NCI-H187 (cell line): ENCODE data around the gene ABCA13.
"Not testable (repeated sequence)": the region's sequence is repeated elsewhere in the genome, so short reads cannot be mapped to it uniquely, and the experiment has no call there.

Source experiments
- DNase-seq, 2 experiments: peaks; one replicate each; lab custom pipeline; 2025; lab: John Stamatoyannopoulos, UW

ABCA13 gene

DNA sequence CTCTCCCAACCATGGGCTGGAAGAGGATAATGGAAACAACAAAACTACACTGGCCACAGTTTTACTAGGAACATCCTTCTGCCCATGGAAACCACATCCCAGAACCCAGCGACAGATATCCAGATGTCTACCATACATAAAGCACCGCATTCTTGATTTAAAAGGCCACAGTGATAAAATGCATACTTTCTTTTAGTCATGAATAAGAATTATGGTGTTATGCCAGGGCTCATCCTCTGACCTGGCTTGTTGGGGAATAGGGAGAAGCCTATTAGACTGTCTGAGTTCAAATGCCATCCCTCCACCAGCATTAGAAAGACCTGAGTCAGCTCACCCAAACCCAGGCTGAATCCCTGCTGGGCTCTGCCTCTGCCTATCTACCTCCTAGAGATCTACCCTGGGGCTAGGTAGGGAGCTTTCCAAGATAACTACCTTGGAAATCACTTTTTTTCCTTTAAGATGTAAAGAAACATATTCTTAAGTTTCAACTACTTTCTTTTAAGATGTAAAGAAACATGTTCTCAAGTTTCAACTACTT, 5.2 kb downstream of the ABCA13 start:
- no peak for DNase-seq

DNA sequence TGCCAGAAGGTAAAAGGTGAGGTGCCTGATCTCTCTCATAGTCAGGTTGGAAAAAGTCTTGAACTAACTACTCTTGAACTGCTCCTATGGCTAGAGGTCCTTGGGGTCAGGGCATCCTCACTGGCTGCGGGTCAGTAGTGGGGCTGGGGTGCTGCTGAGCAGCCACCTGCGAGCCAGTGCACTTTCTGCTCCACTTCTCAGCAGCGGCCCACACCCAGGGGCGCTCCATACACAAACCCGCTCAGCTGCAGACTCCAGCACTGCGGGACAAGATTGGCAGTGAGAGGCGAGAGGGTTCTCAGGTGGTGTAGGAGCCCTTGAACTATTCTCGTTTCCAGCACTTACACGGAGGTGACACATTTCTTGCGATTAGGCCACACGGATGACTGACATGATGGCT, 6.0 kb downstream of the ABCA13 start:
- DNase-seq: no peak

DNA sequence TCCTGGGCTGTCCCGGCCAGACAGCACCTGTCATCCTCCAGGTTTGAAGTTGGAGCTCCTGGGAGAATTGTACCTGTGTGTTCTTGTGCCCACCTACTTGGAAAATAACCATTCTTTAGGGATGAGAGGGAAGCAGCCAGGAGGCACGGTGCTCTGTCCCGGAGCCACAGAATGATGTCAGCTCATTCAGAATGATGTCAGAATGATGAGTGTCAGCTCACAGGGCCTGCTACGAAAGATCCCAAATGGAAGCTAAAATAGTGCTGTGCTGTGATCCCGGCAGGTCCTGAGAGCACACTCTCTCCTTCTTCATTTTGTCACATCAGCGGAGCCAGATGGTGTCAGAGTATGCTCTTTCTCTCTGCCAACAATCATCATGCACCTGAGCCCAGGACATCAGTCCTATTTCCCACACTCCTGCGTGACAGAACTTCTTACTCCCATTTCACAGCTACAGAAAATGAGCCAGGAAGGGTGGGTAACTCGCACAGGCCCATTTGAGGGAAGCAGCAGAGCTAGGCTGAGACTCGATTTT, 8.3 kb downstream of the ABCA13 start:
- DNase-seq: no peak

DNA sequence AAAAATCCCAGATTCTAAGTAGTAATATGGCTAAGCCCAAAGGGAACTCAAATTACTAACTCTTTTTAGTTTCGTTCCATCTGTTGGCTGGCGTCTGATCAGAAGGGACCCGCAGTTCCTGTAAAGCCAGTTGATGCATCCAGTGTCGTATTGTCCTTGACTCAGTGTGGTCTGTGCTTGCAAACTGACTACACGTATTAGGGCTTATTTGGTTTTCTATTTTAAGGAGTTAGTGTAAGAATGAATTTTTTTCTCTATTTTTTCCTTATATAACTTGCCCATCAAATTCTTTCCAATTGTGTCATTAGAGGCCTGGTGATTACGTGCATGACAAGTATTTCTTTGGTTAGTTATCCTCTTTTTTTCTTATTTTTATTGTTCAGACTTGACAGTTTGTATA, 9.7 kb downstream of the ABCA13 start:
- no peak for DNase-seq

DNA sequence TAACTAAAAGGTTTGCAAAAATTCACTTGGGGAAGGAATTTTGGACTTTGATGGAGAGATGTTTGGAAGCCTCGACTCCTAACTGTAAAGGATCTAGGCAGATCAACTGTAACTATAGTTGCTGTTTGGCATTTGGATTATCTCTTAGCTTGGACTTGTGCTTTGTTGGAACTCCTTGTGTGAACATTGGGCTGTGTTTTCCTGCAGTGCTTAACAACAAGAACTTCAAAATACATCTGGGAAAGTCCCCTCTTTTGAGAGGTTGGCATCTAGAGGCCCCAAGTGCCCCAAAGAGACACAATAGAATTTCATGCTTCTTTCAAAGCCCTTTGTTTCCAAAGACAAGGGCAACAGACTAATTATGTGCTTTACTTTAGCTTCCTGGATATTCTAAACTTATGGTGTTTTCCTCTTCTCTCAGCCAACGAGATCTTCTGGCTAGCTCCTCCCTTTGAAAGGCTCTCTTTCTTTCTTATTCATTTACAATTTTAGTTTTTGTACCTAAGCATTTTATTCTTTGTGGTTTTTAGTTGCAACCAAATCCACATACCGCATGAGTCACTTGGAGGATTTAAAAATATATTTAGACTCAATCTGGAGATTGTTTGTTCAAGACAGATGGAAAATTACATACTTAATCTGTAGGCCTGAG, 11.6 kb downstream of the ABCA13 start:
- DNase-seq: no peak

DNA sequence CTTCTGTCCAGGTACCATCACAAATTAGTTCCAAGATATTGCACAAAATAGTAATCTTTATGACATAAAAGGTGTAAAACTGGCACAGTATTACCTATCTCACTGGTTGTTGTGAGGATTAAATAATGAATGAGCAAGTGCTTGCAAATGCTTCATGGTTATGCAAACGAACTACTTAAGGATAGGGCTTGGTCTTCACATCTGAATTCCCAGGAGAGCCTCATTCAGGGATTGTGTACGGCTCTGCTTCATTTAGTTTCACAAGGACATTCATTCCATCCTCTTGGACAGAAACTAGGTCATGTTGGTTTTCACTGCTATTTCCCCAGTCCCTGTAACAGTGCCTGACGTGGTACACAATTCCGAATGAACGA, 12.1 kb downstream of the ABCA13 start:
- peak; percentile 4 to 39 for DNase-seq

DNA sequence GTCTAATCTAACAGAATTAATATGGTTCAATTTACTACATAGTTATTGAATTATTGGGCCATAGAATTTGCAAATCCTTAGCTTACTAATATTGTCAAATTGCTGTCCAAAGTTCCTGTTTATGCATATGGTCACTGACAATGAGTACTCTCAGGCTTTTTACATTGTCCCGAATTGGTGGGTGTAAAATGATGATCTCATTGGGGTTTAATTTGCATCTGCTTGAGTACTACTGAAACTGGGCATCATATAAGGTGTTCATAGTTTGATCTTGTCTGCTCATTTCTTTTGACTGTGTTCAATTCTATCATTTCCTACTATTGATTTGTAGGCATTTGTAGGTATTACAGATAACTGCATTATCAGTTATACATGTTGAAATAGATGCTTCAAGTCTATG, 12.7 kb downstream of the ABCA13 start:
- no peak for DNase-seq

DNA sequence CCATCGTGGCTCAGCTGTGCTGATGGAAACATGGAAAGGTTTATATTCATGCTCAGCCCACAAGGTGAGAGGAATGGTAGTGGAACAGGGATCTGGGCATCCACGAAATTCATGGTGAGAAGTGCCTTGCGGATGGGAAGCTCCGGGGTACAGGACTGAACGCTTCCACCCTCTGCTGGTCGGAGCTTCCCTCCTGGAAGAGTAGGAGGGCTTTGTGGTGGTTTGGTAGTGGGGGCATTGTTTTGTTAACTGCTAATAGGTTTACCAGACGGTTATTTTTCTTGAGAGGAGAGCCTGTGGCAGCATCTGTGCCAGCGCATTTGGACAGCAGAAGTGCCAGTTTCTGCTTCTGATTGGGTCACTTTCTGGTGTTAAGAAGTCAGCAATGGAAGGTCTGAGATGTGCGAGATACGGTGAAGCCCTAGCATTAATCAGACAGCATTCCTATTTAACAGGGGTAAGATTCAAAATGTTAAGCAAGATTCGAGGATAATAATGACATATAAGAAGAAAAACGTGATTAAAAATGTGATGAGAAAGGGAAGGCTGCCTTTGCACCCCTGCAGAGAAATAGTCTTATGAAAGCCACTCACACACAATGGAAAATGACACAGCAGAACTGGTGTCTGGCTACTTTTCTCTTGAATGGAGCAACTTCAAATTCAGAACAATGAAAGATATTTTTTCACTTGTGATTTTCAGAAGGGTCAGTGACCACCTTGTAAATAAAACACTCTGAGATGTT, 17.7 kb downstream of the ABCA13 start:
- DNase-seq: no peak

DNA sequence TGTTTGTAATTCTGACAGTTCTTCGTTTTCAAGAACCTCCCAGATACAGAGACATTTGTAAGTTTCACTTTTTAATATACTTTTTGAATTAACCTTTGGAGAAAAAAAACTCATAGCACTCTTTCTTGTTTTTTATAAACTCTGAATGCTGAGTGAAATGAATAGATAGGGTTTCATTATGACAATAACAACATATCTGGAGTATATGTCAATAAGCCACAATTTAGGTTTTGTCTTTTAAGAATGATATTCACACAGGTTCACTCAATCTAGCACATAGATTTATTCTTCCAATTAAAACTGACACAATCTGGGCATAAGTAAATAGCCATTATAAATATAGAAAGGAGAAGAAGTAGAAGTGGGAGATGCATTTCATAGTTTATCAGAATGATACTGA, 21.7 kb downstream of the ABCA13 start:
- DNase-seq: no peak

DNA sequence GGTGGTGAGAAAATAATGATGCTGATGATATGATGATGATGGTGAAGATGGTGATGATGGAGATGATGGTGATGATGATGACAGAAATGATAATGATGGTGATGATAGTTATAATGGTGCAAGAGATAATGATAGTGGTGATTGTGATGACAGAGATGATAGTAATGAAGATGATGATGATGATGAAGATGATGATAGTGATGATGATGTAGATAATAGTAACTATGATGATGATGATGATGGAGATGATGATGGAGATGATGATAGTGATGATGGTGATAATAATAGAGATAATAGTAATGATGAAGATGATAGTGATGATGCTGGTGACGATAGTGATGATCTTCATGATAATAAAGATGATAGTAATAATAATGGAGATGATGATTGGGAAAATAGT, 22.2 kb downstream of the ABCA13 start:
- no peak for DNase-seq

DNA sequence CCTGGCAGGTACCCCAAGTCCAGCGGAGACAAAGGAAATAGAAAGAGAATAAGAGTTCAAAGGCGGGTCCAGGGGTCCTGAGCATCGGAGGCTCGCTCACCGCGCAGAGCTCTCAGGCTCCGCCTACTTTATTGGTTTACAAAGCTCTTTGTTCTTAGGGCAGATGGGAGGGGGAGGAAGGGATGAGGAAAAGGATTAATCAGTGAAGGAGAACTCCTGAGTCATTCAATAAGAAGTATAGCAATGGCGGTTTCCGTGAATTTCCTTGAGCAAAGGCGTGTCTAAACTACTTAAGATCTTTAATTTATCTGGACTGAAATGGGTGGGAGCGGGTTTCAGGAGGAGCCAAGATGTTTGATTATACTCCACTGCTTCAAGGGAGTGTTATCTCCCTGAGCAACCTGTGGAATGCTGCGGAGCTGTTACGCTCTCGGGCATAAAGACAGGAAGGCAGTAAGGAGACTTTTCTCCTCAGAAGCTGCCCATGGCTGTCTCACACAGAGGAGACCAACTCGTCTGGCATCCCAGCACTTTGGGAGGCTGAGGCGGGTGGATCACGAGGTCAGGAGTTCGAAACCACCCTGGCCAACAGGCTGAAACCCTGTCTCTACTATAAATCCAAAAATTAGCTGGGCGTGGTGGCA, 29.8 kb downstream of the ABCA13 start:
- not testable (repeated sequence) for DNase-seq

DNA sequence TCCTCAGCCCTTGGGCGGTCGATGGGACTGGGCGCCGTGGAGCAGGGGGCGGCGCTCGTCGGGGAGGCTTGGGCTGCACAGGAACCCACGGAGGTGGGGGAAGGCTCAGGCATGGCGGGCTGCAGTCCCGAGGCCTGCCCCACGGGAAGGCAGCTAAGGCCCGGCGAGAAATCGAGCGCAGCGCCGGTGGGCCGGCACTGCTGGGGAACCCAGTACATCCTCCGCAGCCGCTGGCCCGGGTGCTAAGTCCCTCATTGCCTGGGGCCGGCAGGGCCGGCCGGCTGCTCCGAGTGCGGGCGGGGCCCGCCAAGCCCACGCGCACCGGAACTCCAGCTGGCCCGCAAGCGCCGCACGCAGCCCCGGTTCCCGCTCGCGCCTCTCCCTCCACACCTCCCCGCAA, 31.7 kb downstream of the ABCA13 start:
- DNase-seq: not testable (repeated sequence)

DNA sequence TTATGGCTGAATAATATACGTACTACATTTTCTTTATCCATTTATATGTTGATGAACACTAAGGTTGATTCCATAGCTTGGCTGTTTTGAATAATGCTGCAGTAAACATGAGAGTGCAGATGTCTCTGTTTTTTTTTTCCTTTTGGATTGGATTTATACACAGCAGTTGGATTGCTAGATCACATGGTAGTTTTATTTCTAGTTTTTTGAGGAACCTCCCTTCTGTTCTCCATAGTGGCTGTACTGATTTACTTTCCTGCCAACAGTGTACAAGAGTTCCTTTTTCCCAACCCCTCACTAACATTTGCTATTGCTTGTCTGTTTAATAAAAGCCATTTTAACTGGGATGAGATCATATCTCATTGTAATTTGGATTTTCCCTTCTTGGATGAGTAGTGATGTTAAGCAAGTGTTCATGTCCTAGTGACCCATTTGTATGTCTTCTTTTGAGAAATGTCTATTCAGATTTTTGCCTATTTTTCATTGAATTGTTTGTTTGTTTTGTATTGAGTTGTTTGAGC, 36.0 kb downstream of the ABCA13 start:
- no peak for DNase-seq

DNA sequence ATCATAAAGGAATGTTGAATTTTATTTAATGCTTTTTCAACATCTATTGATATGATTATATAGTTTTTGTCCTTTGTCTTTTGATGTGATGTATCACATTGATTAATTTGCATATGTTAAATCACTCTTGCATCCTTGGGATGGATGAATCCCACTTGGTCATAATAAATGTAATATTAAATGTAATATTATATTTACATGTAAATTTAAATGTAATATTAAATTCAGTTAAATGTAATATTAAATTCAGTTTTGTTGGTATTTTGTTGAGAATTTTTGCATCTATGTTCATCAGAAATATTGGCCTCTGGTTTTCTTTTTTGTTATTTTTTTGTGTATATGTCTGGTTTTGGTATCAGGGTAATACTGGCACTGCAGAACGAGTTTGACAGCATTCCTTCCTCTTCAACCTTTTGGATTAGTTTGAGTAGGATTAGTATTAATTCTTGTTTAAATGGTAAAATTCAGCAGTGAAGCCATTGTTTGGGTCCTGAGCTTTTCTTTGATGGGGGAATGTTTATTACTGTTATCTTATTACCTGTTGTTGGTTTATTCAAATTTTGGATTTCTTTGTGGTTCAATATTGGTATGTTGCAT, 37.8 kb downstream of the ABCA13 start:
- DNase-seq: no peak

DNA sequence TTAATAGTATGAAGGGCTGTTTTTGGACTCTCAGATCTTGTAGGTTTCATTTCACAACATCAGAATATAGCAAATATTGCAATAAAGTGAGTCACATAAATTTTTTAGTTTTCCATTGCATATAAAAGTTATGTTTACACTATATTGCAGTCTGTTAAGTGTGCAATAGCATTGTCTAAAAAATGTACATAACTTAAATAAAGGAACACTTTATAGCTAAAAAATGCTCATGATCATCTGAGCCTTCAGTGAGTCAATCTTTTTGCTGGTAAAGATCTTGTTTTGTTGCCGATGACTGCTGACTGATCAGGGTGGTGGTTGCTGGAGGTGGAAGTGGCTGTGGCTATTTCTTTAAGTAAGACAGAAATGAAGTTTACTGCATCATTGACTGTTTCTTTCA, 42.0 kb downstream of the ABCA13 start:
- no peak for DNase-seq

DNA sequence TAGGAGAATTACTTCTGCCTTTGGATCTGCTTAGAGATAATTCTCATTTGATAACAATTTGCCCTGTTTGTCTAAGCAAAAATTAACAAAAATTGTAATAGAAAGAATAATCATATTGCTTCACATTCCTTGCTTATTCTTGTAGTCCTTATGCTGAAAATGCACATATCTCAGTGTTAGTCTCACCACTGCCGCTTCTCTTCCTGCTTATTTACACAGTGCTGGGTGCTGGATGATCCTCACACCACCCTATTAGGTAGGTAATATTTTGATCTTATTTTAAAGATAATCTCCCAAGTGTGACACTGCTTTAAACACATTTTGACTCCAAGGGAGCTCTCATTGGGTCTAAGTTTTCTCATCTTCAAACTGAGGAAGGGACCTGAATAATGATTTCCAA, 46.0 kb downstream of the ABCA13 start:
- DNase-seq: no peak

DNA sequence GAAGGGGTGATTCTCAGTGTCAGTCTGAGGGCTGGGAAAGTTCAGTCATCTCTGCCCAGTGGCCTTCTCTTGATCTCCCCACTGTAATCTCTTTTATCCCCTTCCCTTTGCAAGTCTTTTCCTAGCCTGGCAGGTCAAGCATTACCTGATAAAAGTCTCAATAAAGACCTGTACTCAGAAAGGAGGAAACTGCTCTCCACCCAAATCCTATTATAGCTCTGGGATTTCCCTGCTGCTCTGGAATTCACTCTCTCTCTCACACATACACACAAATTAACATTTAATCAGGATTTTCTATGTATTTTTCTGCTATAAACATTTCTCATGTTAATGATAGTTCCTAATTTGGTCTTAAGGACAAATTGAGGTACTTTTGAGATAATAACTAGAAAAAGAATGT, 46.5 kb downstream of the ABCA13 start:
- DNase-seq: no peak

DNA sequence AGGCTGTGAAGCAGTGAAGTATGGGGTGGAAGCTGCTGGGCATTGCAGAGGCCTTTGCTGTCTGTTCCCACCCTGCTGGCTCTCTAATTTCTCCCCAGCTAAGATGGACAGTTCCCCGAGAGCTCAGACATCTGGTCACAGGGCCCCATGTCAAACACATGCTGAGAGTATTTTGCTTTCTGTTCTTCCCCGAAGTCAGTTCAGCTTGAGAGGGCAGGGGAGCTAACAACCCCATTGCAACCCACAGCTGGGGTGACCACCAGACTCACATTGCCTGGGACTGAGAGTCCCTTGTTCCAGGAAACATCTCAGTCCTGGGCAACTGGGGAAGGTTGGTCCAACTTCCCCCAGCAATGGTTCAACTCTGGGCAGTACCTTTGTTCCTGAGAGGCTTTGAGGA, 52.8 kb downstream of the ABCA13 start:
- DNase-seq: no peak

DNA sequence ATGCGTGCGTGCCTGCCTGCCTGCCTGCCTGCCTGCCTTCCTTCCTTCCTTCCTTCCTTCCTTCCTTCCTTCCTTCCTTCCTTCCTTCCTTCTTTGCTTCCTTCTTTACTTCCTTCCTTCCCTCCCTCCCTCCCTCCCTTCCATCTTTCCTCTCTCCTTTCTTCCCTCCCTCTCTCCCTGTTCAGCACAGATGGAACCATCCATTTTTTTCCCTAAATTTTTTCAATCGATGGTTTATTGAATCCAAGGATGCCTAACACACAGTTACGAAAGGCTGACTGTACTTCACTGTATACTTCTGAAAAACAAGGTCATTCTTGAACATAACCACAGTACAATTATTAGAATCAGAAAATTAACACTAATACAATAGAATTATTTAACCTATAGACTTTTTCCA, 53.8 kb downstream of the ABCA13 start:
- no peak for DNase-seq

DNA sequence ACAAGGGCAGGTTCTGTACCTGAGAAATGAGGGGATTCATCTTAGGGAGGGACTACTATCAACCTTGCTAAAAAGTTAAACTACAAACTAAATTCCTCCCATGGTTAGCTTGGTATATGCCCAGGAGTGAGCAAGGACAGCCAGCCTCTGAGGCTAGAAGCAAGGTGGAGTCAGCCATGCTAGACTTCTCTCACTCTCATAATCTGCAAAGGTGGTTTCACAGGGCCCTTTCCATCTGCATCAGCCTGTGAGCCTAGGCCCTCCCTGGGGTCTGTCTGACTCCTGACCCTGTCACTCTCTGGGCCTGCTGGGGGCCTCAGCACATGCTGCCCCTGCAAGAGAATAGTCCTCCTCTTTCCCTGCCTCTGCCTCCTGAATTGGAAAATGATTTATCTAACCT, 66.1 kb downstream of the ABCA13 start:
- DNase-seq: no peak

DNA sequence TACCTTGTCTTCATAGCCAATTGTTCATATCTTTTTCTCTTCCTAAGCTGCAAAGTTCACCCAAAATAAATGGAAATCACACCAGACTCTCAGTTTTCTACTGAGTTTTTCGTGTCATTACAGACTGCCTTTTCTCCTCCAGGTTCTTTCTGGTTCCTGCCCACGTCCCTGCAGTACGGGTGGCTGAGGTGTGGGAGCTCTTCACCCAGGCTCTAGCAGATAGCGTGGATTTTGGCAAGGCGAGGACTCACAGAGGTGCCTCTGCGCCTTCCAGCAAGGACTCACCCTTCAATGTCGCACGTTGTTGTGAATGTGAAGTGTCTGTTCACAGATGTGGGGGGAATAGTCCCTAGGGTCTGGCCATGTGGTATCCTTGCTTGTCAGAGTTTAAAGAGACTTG, 71.6 kb downstream of the ABCA13 start:
- no peak for DNase-seq

DNA sequence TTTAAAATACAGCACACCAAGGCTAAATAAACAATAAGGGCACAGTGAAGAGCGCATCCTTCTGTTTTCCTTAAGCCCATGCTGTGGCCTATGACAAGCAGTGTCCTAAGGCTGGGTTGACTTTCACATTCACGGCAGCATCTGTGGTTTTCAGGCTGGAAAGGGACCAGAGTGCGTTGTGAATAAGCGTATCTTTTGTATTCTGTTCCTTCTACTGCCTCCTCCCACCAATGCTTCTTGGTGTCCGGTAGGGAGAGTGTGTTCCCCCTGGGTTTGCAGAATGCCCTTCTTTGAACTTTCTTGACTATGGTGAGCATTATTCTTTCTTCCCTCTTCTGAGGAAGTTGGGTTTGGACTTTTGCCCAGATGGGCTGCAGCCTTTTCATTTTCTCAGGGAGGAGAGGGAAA, 73.6 kb downstream of the ABCA13 start:
- DNase-seq: no peak
